ENCODE data around the gene PHF21A.

DNA sequence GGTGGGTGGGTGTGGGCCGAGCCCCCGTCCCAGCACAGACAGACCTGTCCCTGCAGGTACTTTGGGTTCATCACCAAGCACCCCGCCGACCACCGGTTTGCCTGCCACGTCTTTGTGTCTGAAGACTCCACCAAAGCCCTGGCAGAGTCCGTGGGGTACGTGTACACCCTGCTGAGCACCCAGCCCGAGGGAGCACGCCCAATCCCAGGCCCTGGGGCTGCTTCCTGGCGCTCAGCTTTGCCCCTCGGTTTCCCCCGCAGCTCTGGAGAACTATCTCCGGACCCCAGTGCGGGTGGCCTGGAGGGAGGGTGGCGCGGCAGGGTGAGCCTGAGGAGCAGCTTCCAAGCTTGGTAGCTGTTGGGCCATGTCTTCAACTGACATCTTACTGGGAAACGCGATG is 216.2 kb downstream of the PHF21A start:
- no peak for TF ChIP-seq CTCF (IDR thresholded peaks at IDR 0.05)
- no peak for TF ChIP-seq POLR2AphosphoS5 (IDR thresholded peaks at IDR 0.05)
